HepG2 (cell line): Measurements from ENCODE around the gene MRPL14. TPM values are rescaled to one million over a fixed set of nuclear protein-coding genes. Genes with fewer than 3 reads are reported as not detected.

Experiments
- ADNP ChIP-seq: sonication (generic); formaldehyde crosslinking; IDR thresholded peaks from 2 replicates; pipeline ENCODE4 v1.4.0; 2020; ENCODE audit warnings: missing genetic modification reagents
- ASH2L ChIP-seq: fragments of 300-600, 200-600 bp; sonication (generic); IDR thresholded peaks from 2 replicates; pipeline ENCODE4 v1.7.0; 2017; ENCODE audit warnings: low read depth, mild to moderate bottlenecking, moderate library complexity, mixed read lengths, low read length; ENCODE audit not compliant: insufficient read length
- BCLAF1 ChIP-seq: fragments of 450-650 bp; IDR thresholded peaks from 2 replicates; pipeline ENCODE4 v1.6.1; 2017; ENCODE audit warnings: mild to moderate bottlenecking
- MIER2 ChIP-seq: IDR thresholded peaks from 2 replicates; pipeline ENCODE4 v1.6.1; 2016; ENCODE audit warnings: missing biosample characterization, missing genetic modification reagents
- ZBTB40 ChIP-seq, 2 experiments: fragments of 450-650 bp in 1 of 2; sonication (generic) in 1 of 2; formaldehyde crosslinking in 1 of 2; IDR thresholded peaks; 2 replicates each; pipeline versions ENCODE4 v1.6.1 to v1.8.0; 2016 to 2022; ENCODE audit warnings: antibody characterized with exemption in 1 of 2, mild to moderate bottlenecking in 1 of 2, missing genetic modification reagents in 1 of 2
- ZBTB8A ChIP-seq: sonication (generic); formaldehyde crosslinking; IDR thresholded peaks from 2 replicates; pipeline ENCODE4 v1.4.0; 2020; ENCODE audit warnings: mild to moderate bottlenecking, low read depth, missing genetic modification reagents, borderline replicate concordance
- ZNF180 ChIP-seq: sonication (generic); formaldehyde crosslinking; IDR thresholded peaks from 2 replicates; pipeline ENCODE4 v1.4.0; 2020; ENCODE audit warnings: low read depth, missing genetic modification reagents, borderline replicate concordance
- ZNF205 ChIP-seq: IDR thresholded peaks from 2 replicates; pipeline ENCODE4 v1.6.1; 2018; ENCODE audit warnings: missing biosample characterization, missing genetic modification reagents
- ZNF253 ChIP-seq: sonication (generic); formaldehyde crosslinking; IDR thresholded peaks from 2 replicates; pipeline ENCODE4 v1.8.0; 2022; ENCODE audit warnings: mild to moderate bottlenecking, missing genetic modification reagents, borderline replicate concordance
- ZNF562 ChIP-seq: sonication (generic); formaldehyde crosslinking; IDR thresholded peaks from 2 replicates; pipeline ENCODE4 v1.8.0; 2022; ENCODE audit warnings: missing genetic modification reagents, borderline replicate concordance
- ZNF670 ChIP-seq: sonication (generic); formaldehyde crosslinking; IDR thresholded peaks from 2 replicates; pipeline ENCODE4 v1.8.0; 2022; ENCODE audit warnings: mild to moderate bottlenecking, missing genetic modification reagents, borderline replicate concordance
- ZXDC ChIP-seq: sonication (generic); formaldehyde crosslinking; IDR thresholded peaks from 2 replicates; pipeline ENCODE4 v1.5.0; 2020; ENCODE audit warnings: mild to moderate bottlenecking, missing genetic modification reagents
- polyA plus RNA-seq, 8 experiments: library from polyadenylated mRNA; depleted of rRNA in 3 of 8; stranded (reverse) in 7 of 8; unstranded in 1 of 8; fragments of >200 nt; fragmentation: Illumina TruSeq in 4 of 8; extraction: Trizol in 4 of 8; gene quantifications; 2 replicates each; pipeline versions ENCODE4 v1.2.1 to v1.2.3, GENCODE V29; 2011 to 2016; ENCODE audit warnings: low read depth in 4 of 8, missing spikeins in 1 of 8, mixed read lengths in 1 of 8; ENCODE audit not compliant: insufficient read depth in 1 of 8
- total RNA-seq, 5 experiments: library from RNA; depleted of rRNA; stranded (reverse); fragments of >200 nt; fragmentation: Illumina TruSeq; extraction: Trizol; gene quantifications; 2 replicates each; pipeline ENCODE4 v1.2.3, GENCODE V29; 2016; ENCODE audit warnings: low read depth in 1 of 5

Gene MRPL14
- total and polyA plus RNA-seq, 2 of the 13 experiments (the other 11 are each of a cell fraction or from before 2014, with no cell fraction given): 157 to 178 TPM

GRCh38 chr6:44172731-44173500, 45.7 kb upstream of the MRPL14 start (continued):
- TF ChIP-seq ZXDC (CRISPR knock-in tag): no peak
- no peak for TF ChIP-seq ZBTB40 (IDR thresholded peaks at IDR 0.05)
- no peak for TF ChIP-seq ZBTB40 (CRISPR knock-in tag; IDR thresholded peaks at IDR 0.05)
- no peak for TF ChIP-seq ZNF205 (CRISPR knock-in tag)
- no peak for TF ChIP-seq ADNP (CRISPR knock-in tag)
- no peak for TF ChIP-seq ZNF670 (CRISPR knock-in tag)
- no peak for TF ChIP-seq ZNF180 (CRISPR knock-in tag)
- no peak for TF ChIP-seq ZNF253 (CRISPR knock-in tag)
- TF ChIP-seq ZNF562: no peak
- no peak for TF ChIP-seq ASH2L
- no peak for TF ChIP-seq ZBTB8A (CRISPR knock-in tag)
- no peak for TF ChIP-seq BCLAF1
- TF ChIP-seq MIER2: no peak
